HG02973 (cell line): ENCODE data around the gene CRELD1.

Experiments used
- ATAC-seq: cut with Tn5 transposase; IDR thresholded peaks from one replicate; pipeline ENCODE4 v1.9.1; 2021; ENCODE audit warnings: moderate library complexity; ENCODE audit not compliant: unreplicated experiment

The CRELD1 gene

DNA sequence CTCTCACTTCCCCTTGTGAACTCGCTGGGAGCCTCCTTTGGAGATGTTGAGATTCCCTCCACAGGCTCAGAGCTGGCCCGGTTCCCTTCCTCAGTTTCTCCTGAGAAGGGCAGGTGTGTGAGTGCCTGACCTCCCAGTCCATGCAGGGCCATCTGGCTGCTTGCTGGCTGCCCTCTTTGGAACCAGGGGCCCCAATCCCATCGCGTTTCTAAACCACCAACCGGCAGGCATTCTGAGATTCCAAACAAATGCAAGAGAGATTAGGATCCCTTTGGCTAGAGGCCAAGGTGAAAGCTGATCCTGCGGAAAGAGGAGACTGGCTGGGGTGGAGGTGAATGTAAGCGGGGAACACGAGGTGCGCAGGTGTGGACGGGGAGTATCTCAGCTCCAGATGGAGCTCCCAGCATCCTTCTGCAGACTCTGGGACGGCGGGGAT, 21.5 kb downstream of the CRELD1 start:
- ATAC-seq, result no peak

GRCh38 chr3:9955611-9956352, 22.1 kb downstream of the CRELD1 start:
- ATAC-seq, result no peak

GRCh38 chr3:9957214-9957613, 23.6 kb downstream of the CRELD1 start:
- no peak for ATAC-seq

- no peak for ATAC-seq
Observed at GRCh38 chr3:9965200-9965875, 31.7 kb downstream of the CRELD1 start.

- no peak for ATAC-seq
Observed at GRCh38 chr3:9966841-9967240, 33.2 kb downstream of the CRELD1 start.

DNA sequence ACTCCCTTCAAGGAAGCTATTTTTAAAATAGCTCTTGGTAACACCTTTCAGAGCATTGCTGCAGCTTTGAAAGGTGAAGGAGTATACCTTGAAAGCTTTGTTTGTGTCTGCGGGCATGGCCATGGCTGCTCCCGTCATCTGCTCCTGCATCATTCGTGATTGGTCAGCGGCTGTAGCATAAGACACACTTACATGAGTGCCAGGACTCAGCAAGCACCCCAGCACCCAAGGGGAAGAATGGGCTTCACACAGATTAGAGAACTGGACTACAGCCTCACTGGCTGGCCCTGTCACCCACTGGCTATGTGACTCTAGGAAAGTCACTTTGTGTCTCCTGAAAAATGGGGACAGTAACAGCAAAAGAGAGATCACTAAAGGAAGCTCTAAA, 36.0 kb downstream of the CRELD1 start:
- ATAC-seq, result no peak

GRCh38 chr3:9970020-9970652, 36.5 kb downstream of the CRELD1 start:
- ATAC-seq, result no peak

DNA sequence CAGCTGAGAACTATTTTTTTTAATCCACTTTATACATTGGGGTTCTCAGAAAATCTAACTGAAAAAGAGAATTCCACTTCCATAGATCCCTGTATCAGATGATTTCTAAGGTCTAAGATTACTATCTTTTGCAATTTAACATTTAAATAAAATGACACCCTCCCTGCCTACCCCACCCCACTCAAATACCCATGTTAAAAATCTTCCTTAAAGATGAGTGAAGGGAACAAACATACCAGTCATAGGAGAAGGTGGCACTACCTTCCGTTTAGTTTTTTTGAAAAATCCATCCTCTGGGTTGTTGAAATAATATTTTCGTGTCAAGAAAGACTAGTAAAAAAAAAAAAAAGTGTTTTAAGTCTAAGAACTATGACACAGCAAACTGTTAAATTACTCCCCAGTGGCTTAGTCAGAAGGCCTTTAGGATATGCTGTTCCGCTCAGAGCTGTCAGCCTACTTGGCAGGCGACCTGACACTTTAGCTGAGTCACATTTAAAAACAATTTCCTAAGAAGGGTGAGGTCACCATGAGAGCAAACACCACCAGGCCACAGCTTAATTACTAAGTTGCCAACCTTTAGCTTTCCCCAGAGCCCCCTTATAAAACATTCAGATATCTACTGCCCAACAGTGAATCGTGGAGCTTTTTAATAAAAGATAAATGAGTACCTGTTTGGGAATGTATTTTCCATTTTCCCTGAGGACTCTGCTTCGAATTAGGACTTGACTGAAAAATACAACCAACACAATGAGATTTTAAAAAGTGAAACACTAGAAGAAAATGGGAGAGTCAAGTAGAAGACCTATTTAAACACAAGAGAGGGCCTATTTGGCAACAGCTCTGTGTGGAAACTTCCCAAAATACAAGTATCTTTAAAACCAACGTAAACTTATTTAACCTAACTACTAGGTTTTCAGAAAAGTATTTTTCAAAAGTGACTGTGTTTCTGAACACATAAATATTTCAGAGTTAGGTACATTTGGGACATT, 43.4 kb downstream of the CRELD1 start:
- ATAC-seq, result no peak

GRCh38 chr3:9978710-9979305, 45.2 kb downstream of the CRELD1 start:
- no peak for ATAC-seq

GRCh38 chr3:9980251-9980650, 46.6 kb downstream of the CRELD1 start:
- ATAC-seq, result no peak

DNA sequence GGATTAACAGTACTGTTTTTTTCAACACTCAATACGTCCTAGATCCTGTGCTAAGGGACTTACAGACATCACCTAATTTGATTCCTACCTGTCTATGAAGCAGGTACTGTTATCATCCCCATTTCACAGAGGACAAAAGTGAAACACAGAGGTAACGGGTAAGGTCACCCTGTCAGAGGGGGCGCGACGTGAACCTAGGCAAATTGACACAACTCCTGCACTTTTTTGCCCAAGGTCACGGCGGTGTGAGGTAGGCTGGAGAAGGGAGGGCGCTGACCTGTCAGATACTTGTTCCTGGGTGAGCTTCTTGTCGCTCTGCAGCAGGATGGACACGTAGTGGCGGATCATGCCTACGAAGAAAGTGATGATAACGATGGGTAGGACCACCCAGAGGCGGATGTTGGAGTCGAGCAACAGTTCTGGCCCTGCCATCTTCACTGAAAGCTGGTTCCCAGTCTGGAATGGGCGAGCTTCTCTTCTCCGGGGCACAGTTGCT, 52.6 kb downstream of the CRELD1 start:
- ATAC-seq, result peak; percentile 20

- ATAC-seq, result no peak
Observed at GRCh38 chr3:9994086-9994844, 60.6 kb downstream of the CRELD1 start.
